HepG2 (cell line): Measurements from ENCODE around the gene RGS5. TPM values are rescaled to one million over a fixed set of nuclear protein-coding genes. Genes with fewer than 3 reads are reported as not detected.

ENCODE experiments used
- ATAC-seq: fragments of 200-7000 bp; cut with Tn5 transposase; 3 replicates; pipeline ENCODE4 v1.9.1; 2020; ENCODE audit warnings: mild to moderate bottlenecking, moderate library complexity
- BruUV-seq: library from RNA; stranded (reverse); fragments of 400-500 nt; replicated peaks from 2 replicates; lab custom pipeline; 2021; lab: Mats Ljungman, UMichigan
- CTCF ChIA-PET: fragments of 300-600 bp; formaldehyde crosslinking; extraction: SDS; loops from one replicate; lab custom pipeline; 2021; ENCODE audit warnings: low total read pairs, inconsistent platforms, low intra/inter-chr PET ratio; lab: Yijun Ruan, JAX
- POLR2A ChIA-PET: fragments of 350-600 bp; sonication (Branson Sonifier 250); formaldehyde crosslinking; loops from one replicate; lab custom pipeline; 2020; ENCODE audit warnings: antibody characterized with exemption, inconsistent platforms; lab: Yijun Ruan, JAX
- DNase-seq: peaks from one replicate; pipeline ENCODE4 v3.0.0-alpha.2; 2015; ENCODE audit warnings: low spot score
- FAIRE-seq: peaks from 3 replicates; lab custom pipeline; 2011; peaks lifted over from hg19 to GRCh38; lab: Jason Lieb, UNC
- H2AFZ ChIP-seq: one replicate; pipeline ENCODE4 v1.6.1; 2011; ENCODE audit warnings: low read length, inconsistent platforms
- H3K27ac ChIP-seq: fragments of 300-600 bp; 3 replicates; pipeline ENCODE4 v1.8.0; 2011; ENCODE audit warnings: mixed run types, mild to moderate bottlenecking, mixed read lengths, low read length, inconsistent platforms; ENCODE audit not compliant: insufficient read depth; ENCODE audit errors: extremely low read length
- H3K27me3 ChIP-seq, 2 experiments: fragments of 200-600 bp in 1 of 2; 2 replicates in 1 of 2; 3 replicates in 1 of 2; pipeline versions ENCODE4 v1.6.0 to v1.8.0; 2011; ENCODE audit warnings: low read length in 2 of 2, mild to moderate bottlenecking in 2 of 2, moderate library complexity in 2 of 2, inconsistent platforms in 1 of 2; ENCODE audit not compliant: insufficient read depth in 2 of 2, control insufficient read depth in 1 of 2
- H3K36me3 ChIP-seq, 2 experiments: fragments of 200-600 bp in 1 of 2; replicated peaks in 1 of 2; 2 replicates in 1 of 2; 3 replicates in 1 of 2; pipeline versions ENCODE4 v1.5.1 to v1.8.0; 2011; ENCODE audit warnings: low read length in 2 of 2, inconsistent platforms in 1 of 2; ENCODE audit not compliant: insufficient read depth in 2 of 2, control insufficient read depth in 1 of 2
- H3K4me1 ChIP-seq: 2 replicates; pipeline ENCODE4 v1.5.1; 2012; ENCODE audit warnings: low read length, inconsistent platforms; ENCODE audit not compliant: insufficient read depth
- H3K4me2 ChIP-seq: 2 replicates; pipeline ENCODE4 v1.6.0; 2011; ENCODE audit warnings: low read depth, low read length, inconsistent platforms
- H3K4me3 ChIP-seq, 3 experiments: fragments of 200-600 bp in 1 of 3; sonication (generic), shearing (Covaris generic) in 1 of 3; replicated peaks in 1 of 3; 2 replicates each; pipeline ENCODE4 v1.5.1; 2011 to 2016; ENCODE audit warnings: low read length in 3 of 3, inconsistent platforms in 2 of 3, low read depth in 2 of 3, mild to moderate bottlenecking in 2 of 3, control low read depth in 1 of 3, mixed read lengths in 1 of 3; ENCODE audit not compliant: insufficient read depth in 1 of 3
- H3K79me2 ChIP-seq: one replicate; pipeline ENCODE4 v1.6.1; 2011; ENCODE audit warnings: low read length, inconsistent platforms; ENCODE audit not compliant: insufficient read depth
- H3K9ac ChIP-seq: 2 replicates; pipeline ENCODE4 v1.6.0; 2011; ENCODE audit warnings: mild to moderate bottlenecking, low read depth, low read length, inconsistent platforms; ENCODE audit not compliant: insufficient read depth
- H3K9me3 ChIP-seq: 2 replicates; pipeline ENCODE4 v1.5.1; 2012; ENCODE audit warnings: mild to moderate bottlenecking, low read length
- H4K20me1 ChIP-seq: 2 replicates; pipeline ENCODE4 v1.6.0; 2011; ENCODE audit warnings: inconsistent platforms, mild to moderate bottlenecking, low read length, moderate library complexity; ENCODE audit not compliant: insufficient read depth
- ARNT2 ChIP-seq: sonication (generic); formaldehyde crosslinking; IDR thresholded peaks from 2 replicates; pipeline ENCODE4 v1.8.0; 2022; ENCODE audit warnings: mild to moderate bottlenecking, low read depth, missing genetic modification reagents, moderate library complexity
- DNMT1 ChIP-seq: sonication (generic); formaldehyde crosslinking; IDR thresholded peaks from 2 replicates; pipeline ENCODE4 v1.5.1; 2020; ENCODE audit warnings: mild to moderate bottlenecking, missing genetic modification reagents
- FIP1L1 ChIP-seq: fragments of 200-400 bp; formaldehyde crosslinking; IDR thresholded peaks from 2 replicates; pipeline ENCODE4 v1.6.1; 2018; ENCODE audit warnings: low read depth, mild to moderate bottlenecking, low read length, moderate library complexity, borderline replicate concordance; ENCODE audit not compliant: insufficient read depth
- FOXJ3 ChIP-seq: sonication (generic); formaldehyde crosslinking; IDR thresholded peaks from 2 replicates; pipeline ENCODE4 v1.4.0; 2020; ENCODE audit warnings: missing genetic modification reagents, mild to moderate bottlenecking, borderline replicate concordance
- KAT2B ChIP-seq: fragments of 150-350 bp; IDR thresholded peaks from 2 replicates; pipeline ENCODE4 v1.6.1; 2014; ENCODE audit warnings: low read depth, low read length, borderline replicate concordance
- ZFP82 ChIP-seq: sonication (generic); formaldehyde crosslinking; IDR thresholded peaks from 2 replicates; pipeline ENCODE4 v1.5.1; 2020; ENCODE audit warnings: mild to moderate bottlenecking, missing genetic modification reagents, borderline replicate concordance
- ZNF343 ChIP-seq: sonication (generic); formaldehyde crosslinking; IDR thresholded peaks from 2 replicates; pipeline ENCODE4 v1.4.0; 2020; ENCODE audit warnings: mild to moderate bottlenecking, missing genetic modification reagents
- ZNF546 ChIP-seq: sonication (generic); formaldehyde crosslinking; conservative IDR thresholded peaks from 2 replicates; pipeline ENCODE4 v1.8.1; 2023; ENCODE audit warnings: mild to moderate bottlenecking, missing genetic modification reagents
- WGBS: methylation state at CpG from one replicate; pipeline ENCODE4 v1.1.6; 2017; ENCODE audit warnings: low lambda C conversion rate; 5-methylcytosine and 5-hydroxymethylcytosine counted together
- in situ Hi-C: cut with HindIII; loops from 2 replicates; pipeline ENCODE4 v1.10.0; 2017; ENCODE audit warnings: low pct_unique_long_range_greater_than_20kb; ENCODE audit not compliant: extremely low pct_ligation_motif_present
- intact Hi-C: fragments of 100-400 bp; cut with micrococcal nuclease; formaldehyde crosslinking; loops from one replicate; pipeline ENCODE4 v1.10.0; 2022; ENCODE audit not compliant: unreplicated experiment
- polyA plus RNA-seq, 8 experiments: library from polyadenylated mRNA; depleted of rRNA in 3 of 8; stranded (reverse) in 7 of 8; unstranded in 1 of 8; fragments of >200 nt; fragmentation: Illumina TruSeq in 4 of 8; extraction: Trizol in 4 of 8; gene quantifications; 2 replicates each; pipeline versions ENCODE4 v1.2.1 to v1.2.3, GENCODE V29; 2011 to 2016; ENCODE audit warnings: low read depth in 4 of 8, missing spikeins in 1 of 8, mixed read lengths in 1 of 8; ENCODE audit not compliant: insufficient read depth in 1 of 8
- total RNA-seq, 5 experiments: library from RNA; depleted of rRNA; stranded (reverse); fragments of >200 nt; fragmentation: Illumina TruSeq; extraction: Trizol; gene quantifications; 2 replicates each; pipeline ENCODE4 v1.2.3, GENCODE V29; 2016; ENCODE audit warnings: low read depth in 1 of 5
- TF ChIP-seq, protein P1 (sequence below): sonication (generic); formaldehyde crosslinking; IDR thresholded peaks from 2 replicates; pipeline ENCODE4 v1.4.0; 2020; ENCODE audit warnings: missing genetic modification reagents
- TF ChIP-seq, protein P2 (sequence below): sonication (generic); formaldehyde crosslinking; conservative IDR thresholded peaks from 2 replicates; pipeline ENCODE4 v1.4.0; 2020; ENCODE audit warnings: missing genetic modification reagents
- TF ChIP-seq, protein P3 (sequence below): sonication (generic); formaldehyde crosslinking; IDR thresholded peaks from 2 replicates; pipeline ENCODE4 v1.5.0; 2020; ENCODE audit warnings: missing genetic modification reagents

RGS5 gene
- total and polyA plus RNA-seq, 2 of the 13 experiments (the other 11 are each of a cell fraction or from before 2014, with no cell fraction given) = 1.9 to 2.3 TPM

DNA sequence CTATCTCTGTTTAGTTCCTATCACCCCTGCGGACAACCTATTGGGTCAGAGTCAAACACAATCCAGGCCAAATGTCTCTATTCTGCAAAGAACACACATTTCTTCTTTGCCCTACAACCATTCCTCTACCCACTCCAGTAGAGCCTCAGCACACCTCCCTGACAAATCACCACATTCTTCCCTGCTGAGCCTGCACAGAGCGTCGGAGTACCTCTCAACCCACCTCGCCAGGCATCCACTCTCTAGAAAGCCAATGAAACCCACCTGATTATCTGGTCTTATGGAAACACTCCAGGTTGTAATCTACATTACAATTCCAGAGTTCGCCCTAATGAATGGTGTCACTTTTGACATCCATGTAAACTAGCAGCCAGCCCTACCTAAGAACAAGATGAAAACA is 47.1 kb downstream of the RGS5 start:
- Histone ChIP-seq H2AFZ (no peak overlapping the region), H3K4me1 (no peaks in the 10 kb centered on the region), H3K36me3 (no peaks in the 10 kb centered on the region), H3K27me3 (no peaks in the 10 kb centered on the region), H3K4me3 (no peak overlapping the region), H3K27ac (no peak overlapping the region), H3K79me2 (no peaks in the 10 kb centered on the region), H3K4me2 (no peak overlapping the region), H3K9ac (no peak overlapping the region), H3K9me3 (no peaks in the 10 kb centered on the region), H4K20me1 (no peaks in the 10 kb centered on the region)
- TF ChIP-seq, protein P1, sequence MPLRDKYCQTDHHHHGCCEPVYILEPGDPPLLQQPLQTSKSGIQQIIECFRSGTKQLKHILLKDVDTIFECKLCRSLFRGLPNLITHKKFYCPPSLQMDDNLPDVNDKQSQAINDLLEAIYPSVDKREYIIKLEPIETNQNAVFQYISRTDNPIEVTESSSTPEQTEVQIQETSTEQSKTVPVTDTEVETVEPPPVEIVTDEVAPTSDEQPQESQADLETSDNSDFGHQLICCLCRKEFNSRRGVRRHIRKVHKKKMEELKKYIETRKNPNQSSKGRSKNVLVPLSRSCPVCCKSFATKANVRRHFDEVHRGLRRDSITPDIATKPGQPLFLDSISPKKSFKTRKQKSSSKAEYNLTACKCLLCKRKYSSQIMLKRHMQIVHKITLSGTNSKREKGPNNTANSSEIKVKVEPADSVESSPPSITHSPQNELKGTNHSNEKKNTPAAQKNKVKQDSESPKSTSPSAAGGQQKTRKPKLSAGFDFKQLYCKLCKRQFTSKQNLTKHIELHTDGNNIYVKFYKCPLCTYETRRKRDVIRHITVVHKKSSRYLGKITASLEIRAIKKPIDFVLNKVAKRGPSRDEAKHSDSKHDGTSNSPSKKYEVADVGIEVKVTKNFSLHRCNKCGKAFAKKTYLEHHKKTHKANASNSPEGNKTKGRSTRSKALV (CRISPR knock-in tag) = no peak
- TF ChIP-seq ARNT2 (CRISPR knock-in tag) = no peak
- TF ChIP-seq FOXJ3 (CRISPR knock-in tag) = no peak
- no peak for TF ChIP-seq ZFP82 (CRISPR knock-in tag)
- no peak for TF ChIP-seq ZNF343 (CRISPR knock-in tag)
- FAIRE-seq = no peak
- CTCF ChIA-PET = no interaction called here
- no TSS peak for BruUV-seq
- POLR2A ChIA-PET = no interaction called here
- in situ Hi-C loops (no loop called here), intact Hi-C loops (no loop called here)
- no peak for ATAC-seq
- WGBS = 50% methylated on average over 5 of the region's 5 CpGs
- DNase-seq = no peak

DNA sequence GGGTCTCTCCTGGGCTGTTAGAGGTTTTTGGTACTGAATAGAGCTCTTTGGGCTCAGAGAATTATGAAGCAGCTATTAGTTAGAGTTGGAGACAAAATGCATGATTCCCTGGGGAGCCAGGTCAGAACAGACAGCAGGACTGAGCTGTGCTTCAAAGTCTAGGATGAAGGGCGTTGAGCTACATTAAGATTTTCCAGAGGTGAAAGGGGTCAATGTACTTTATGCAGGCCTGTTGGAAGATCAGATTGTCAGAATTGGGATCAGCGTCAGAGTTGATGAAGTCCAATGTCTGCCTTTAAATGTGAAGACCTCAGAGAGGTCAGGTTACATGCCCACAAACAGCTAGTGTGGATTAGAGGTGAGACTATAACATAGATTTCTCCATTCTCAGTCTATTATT is 53.8 kb downstream of the RGS5 start:
- no TSS peak for BruUV-seq
- ChIA-PET CTCF (no interaction called here), POLR2A (no interaction called here)
- Histone ChIP-seq H3K4me1 (no peaks in the 10 kb centered on the region), H3K27ac (no peak overlapping the region), H2AFZ (no peak overlapping the region), H4K20me1 (no peaks in the 10 kb centered on the region), H3K4me3 (no peak overlapping the region), H3K9ac (no peak overlapping the region), H3K4me2 (no peak overlapping the region), H3K27me3 (no peaks in the 10 kb centered on the region), H3K79me2 (no peaks in the 10 kb centered on the region), H3K9me3 (no peaks in the 10 kb centered on the region), H3K36me3 (no peaks in the 10 kb centered on the region)
- no peak for ATAC-seq
- in situ Hi-C loops = no loop called here
- WGBS = 39% methylated on average over 2 of the region's 2 CpGs
- DNase-seq = no peak
- intact Hi-C loops = no loop called here
- FAIRE-seq = no peak
- no peak for TF ChIP-seq ZNF546 (CRISPR knock-in tag)
- TF ChIP-seq, protein P2, sequence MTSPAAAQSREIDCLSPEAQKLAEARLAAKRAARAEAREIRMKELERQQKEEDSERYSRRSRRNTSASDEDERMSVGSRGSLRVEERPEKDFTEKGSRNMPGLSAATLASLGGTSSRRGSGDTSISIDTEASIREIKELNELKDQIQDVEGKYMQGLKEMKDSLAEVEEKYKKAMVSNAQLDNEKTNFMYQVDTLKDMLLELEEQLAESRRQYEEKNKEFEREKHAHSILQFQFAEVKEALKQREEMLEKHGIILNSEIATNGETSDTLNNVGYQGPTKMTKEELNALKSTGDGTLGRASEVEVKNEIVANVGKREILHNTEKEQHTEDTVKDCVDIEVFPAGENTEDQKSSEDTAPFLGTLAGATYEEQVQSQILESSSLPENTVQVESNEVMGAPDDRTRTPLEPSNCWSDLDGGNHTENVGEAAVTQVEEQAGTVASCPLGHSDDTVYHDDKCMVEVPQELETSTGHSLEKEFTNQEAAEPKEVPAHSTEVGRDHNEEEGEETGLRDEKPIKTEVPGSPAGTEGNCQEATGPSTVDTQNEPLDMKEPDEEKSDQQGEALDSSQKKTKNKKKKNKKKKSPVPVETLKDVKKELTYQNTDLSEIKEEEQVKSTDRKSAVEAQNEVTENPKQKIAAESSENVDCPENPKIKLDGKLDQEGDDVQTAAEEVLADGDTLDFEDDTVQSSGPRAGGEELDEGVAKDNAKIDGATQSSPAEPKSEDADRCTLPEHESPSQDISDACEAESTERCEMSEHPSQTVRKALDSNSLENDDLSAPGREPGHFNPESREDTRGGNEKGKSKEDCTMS = no peak
- no peak for TF ChIP-seq KAT2B
- no peak for TF ChIP-seq DNMT1 (CRISPR knock-in tag)
- TF ChIP-seq, protein P3, sequence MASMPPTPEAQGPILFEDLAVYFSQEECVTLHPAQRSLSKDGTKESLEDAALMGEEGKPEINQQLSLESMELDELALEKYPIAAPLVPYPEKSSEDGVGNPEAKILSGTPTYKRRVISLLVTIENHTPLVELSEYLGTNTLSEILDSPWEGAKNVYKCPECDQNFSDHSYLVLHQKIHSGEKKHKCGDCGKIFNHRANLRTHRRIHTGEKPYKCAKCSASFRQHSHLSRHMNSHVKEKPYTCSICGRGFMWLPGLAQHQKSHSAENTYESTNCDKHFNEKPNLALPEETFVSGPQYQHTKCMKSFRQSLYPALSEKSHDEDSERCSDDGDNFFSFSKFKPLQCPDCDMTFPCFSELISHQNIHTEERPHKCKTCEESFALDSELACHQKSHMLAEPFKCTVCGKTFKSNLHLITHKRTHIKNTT = no peak
- no peak for TF ChIP-seq FIP1L1
